ENCODE data around the gene DLGAP5. TPM values are rescaled to one million over a fixed set of nuclear protein-coding genes. Genes with fewer than 3 reads are reported as not detected.

The DLGAP5 gene
- total and polyA plus RNA-seq, 5 experiments from 2014 or later, result not detected

DNA sequence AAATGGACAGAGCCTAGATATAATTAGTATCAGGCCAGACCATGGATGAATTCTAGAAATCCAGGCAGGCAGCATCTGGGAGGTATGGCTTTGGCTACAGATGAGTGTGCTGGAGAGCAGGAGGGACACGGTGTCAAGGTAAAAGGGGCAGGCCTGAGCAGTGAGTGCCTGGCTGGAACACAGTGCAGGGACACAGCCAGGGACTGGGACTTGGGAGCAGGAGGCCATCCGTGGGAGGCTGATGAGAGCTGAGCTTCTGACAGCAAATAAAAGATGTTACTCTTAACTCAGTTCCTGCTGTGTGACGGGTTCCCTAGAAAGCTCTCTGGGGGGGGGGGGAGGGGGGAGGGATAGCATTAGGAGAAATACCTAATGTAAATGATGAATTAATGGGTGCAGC lies 75.9 kb downstream of the DLGAP5 start:
- Mint-ChIP-seq H3K4me3 (no peak overlapping the region), H3K9me3 (no peaks in the 10 kb centered on the region), H3K27me3 (peaks cover 0 to 6% (median 2%) of the 10 kb centered on the region in 5 donors), H3K4me1 (peaks cover 0 to 6% (median 3%) of the 10 kb centered on the region in 4 donors), H3K27ac (no peak overlapping the region), H3K36me3 (no peaks in the 10 kb centered on the region)
- DNase-seq (no peak), ATAC-seq (no peak)
- POLR2A ChIA-PET, result no interaction called here

DNA sequence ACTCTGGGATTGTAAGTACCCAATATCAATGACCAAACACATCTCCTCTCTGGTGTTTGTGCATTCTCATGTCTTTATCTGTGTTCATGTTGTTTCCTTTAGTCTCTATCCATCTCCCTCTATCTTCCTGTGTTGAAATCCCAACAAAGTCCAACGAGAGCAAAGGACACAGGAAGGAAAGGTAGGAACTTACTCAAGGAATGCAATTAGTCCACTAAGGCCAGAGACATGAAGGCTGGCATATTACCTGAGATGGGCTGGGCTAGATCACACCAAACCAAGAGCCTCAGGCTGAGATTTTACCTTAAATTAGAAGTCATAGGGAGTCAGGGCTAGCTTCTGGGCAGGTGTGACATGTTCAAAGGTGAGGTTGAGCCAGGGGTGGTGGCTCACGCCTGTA lies 76.7 kb downstream of the DLGAP5 start:
- peaks cover 0 to 6% (median 2%) of the 10 kb centered on the region in 5 donors for H3K27me3 Mint-ChIP-seq
- H3K36me3 Mint-ChIP-seq, result no peaks in the 10 kb centered on the region
- DNase-seq (no peak), ATAC-seq (no peak)
- no peak overlapping the region for H3K4me3 Mint-ChIP-seq
- peaks cover 0 to 6% (median 2%) of the 10 kb centered on the region in 4 donors for H3K4me1 Mint-ChIP-seq
- H3K27ac Mint-ChIP-seq, result no peak overlapping the region
- H3K9me3 Mint-ChIP-seq, result no peaks in the 10 kb centered on the region
- POLR2A ChIA-PET, result no interaction called here

DNA sequence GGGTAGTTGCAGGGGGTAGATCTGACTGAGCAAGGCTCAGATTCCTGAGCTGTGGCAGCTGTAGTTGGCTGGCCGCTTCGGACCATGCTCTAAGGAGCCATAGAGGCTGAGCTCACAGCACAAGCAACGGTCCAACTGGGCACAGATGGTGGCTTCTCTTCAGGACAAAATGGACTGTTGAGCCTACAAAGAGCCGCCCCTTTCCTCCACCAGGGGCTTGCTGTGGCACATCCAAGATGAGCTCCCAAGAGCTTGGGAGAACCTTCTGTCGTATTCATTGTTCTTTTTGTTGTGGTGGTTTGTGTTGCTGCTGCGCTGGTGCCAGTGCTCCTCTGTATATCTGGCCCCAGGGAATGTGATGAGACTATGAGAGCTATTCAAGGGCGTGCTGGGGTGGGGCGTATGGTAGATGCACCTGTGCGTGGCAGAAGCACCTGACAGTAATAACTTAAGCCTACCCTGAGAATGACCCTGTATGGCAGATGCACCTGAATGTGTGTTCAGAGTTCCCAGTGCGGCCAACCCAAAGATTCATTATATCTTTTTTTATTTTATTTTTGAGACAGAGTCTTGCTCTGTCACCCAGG lies 80.2 kb downstream of the DLGAP5 start:
- POLR2A ChIA-PET, result no interaction called here
- ATAC-seq, result no peak
- H3K27me3 Mint-ChIP-seq, result peaks cover 0 to 6% (median 0%) of the 10 kb centered on the region in 5 donors
- no peaks in the 10 kb centered on the region for H3K36me3 Mint-ChIP-seq
- no peak overlapping the region for H3K4me3 Mint-ChIP-seq
- DNase-seq, result no peak
- no peaks in the 10 kb centered on the region for H3K9me3 Mint-ChIP-seq
- peak overlapping the region in 1 of 10 donors; percentile 6 for H3K27ac Mint-ChIP-seq
- peaks cover 2 to 10% (median 6%) of the 10 kb centered on the region in 4 donors for H3K4me1 Mint-ChIP-seq

DNA sequence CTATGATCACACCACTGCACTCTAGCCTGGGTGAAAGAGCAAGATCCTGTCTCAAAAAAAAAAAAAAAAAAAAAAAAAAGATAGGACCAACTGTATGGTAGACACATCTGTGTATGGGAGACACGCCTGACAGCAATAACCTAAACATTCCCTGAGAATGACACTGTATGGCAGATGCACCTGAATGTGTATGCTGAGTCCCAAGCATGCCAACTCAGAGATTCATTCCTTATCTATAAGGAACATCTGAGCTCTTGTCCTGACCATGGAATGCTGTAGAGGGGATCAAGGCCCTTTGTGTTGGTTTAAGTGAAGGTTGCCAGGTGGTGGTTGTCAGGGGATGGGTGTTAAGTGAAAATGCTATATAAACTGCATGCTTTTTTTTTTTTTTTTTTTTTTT lies 81.5 kb downstream of the DLGAP5 start:
- Mint-ChIP-seq H3K27me3 (peaks cover 0 to 6% (median 0%) of the 10 kb centered on the region in 5 donors), H3K4me1 (peaks cover 2 to 10% (median 6%) of the 10 kb centered on the region in 4 donors), H3K36me3 (no peaks in the 10 kb centered on the region), H3K9me3 (no peaks in the 10 kb centered on the region), H3K27ac (no peak overlapping the region), H3K4me3 (no peak overlapping the region)
- no peak for DNase-seq
- ATAC-seq, result no peak
- POLR2A ChIA-PET, result interaction anchor here (0.6 kb wide), 1 partner anchor 208 kb away, joined by 3 read pairs; no protein-coding TSS in a partner anchor

DNA sequence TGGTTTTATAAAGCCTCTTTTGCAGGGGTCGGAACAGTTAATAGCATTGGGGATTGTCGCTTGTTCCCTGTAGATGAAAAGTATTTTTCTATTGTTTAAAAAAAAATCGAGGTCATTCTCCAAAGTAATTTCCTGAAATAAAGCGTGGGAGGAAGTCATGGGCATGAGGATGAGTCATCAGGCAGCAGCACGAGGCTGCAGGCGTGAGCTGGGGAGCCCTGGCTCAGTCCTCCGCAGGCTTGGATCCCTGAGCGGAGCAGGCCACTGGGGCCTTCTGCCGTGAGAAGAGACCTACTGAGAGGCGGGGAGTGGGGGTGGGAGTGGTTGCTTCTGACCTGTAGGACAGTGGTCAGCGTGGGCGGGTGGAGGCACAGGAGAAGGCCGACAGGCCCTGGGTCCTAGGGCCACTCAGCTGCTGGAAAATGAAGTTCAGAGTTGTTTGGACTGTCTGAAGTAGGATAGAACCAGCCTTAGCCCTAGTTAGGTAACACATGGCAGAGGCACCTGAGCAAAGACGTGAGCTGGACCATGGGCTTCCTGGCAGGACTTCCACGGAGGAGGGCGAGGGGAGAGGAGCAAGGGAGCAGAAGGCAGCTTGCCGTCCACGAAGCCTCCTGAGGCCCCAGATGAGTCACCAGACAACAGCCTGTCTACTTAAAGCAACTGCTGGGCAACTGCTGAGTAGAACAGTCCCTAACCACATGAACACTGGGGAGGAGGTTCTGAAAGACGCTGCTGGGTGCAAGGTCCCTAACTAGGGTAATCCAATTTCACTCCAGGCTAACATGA lies 83.4 kb downstream of the DLGAP5 start:
- POLR2A ChIA-PET, result no interaction called here
- H3K36me3 Mint-ChIP-seq, result peaks cover 0 to 6% (median 0%) of the 10 kb centered on the region in 3 donors

DNA sequence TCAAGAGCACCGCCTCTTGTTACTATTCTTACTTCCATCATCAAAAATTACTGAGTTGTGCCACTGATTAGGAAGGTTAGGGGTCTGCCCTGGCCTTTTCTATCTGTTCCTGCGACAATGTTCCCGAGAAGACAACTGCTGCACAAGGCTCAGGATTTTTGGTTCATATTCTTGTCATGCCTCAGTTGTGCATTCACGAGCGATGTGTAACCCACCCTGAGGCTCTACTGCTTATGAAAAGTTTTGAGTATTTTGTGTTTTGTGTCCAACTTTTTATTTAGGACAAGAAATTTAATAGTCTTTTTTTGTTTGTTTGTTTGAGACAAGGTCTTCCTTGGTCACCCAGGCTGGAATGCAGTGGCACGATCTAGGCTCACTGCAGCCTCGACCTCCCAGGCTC lies 85.4 kb downstream of the DLGAP5 start:
- Mint-ChIP-seq H3K36me3 (peaks cover 0 to 6% (median 0%) of the 10 kb centered on the region in 3 donors), H3K4me1 (peaks cover 14 to 37% (median 33%) of the 10 kb centered on the region in 4 donors), H3K4me3 (peak overlapping the region in 1 of 10 donors; percentile 7), H3K27me3 (no peaks in the 10 kb centered on the region), H3K9me3 (peaks cover 0 to 11% (median 2%) of the 10 kb centered on the region in 9 donors), H3K27ac (peak overlapping the region in 2 of 10 donors; percentile 9 to 67)
- DNase-seq (no peak), ATAC-seq (no peak)
- POLR2A ChIA-PET, result no interaction called here

More for the DNA sequence above, 83.4 kb downstream of the DLGAP5 start:
- DNase-seq, result no peak
- no peak overlapping the region for H3K4me3 Mint-ChIP-seq
- peak overlapping the region in 4 of 10 donors; percentile 24 to 79 (median 54) for H3K27ac Mint-ChIP-seq
- H3K27me3 Mint-ChIP-seq, result no peaks in the 10 kb centered on the region
- H3K9me3 Mint-ChIP-seq, result peaks cover 0 to 11% (median 2%) of the 10 kb centered on the region in 9 donors
- ATAC-seq, result peak in 1 of 2 donors; percentile 30
- H3K4me1 Mint-ChIP-seq, result peaks cover 7 to 24% (median 20%) of the 10 kb centered on the region in 4 donors

DNA sequence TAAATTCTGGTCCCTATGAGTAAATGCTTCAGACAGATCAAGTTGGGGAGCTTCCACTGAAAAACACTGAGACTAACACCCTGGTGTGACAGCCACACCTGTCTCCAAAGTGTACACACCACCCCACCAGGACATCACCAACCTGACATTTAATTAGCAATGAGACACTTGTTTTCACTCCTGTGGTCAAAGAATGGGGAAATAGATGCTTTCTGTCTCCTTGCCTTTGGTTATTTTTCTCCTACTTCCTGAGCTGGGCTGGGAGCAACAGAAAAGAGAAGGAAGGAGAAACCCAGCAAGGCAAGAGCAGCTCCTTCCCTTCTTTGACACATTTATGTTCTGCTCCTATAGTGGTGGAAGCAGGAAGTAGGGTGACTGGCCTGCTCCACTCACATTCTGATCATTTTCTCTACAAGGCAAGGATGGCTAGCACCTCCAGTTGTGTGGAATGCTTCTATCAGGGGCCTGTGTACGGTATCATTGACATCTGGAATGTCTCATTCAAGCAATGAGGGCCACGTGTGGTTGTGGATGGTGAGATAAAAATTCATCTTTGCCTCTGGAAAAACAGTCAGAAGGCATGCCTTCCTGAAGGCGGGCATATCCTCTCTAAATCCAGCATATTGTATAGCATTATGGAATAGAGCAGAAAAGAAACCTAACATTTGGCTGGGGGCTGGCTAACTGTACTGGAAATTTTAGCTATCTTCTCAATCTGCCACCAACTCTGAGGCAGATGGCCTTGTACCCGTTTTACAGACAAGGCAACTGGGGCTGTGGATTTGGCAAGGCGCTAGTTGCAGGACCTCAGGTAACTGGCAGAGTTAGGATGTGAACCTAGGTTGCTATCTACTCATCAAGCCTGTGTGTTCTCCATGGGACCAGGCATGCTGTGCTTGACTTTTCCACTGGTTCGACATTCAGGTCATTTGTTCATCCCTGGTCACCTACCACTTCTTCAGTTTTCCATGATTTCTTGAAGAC lies 87.1 kb downstream of the DLGAP5 start:
- H3K27me3 Mint-ChIP-seq, result no peaks in the 10 kb centered on the region
- H3K4me1 Mint-ChIP-seq, result peaks cover 14 to 40% (median 35%) of the 10 kb centered on the region in 4 donors
- DNase-seq, result no peak
- peak overlapping the region in 7 of 10 donors; percentile 6 to 53 (median 36) for H3K4me3 Mint-ChIP-seq
- peaks cover 0 to 11% (median 2%) of the 10 kb centered on the region in 9 donors for H3K9me3 Mint-ChIP-seq
- POLR2A ChIA-PET, result interaction anchor here (1.2 kb wide), 1 partner anchor 10 kb away, joined by 6 read pairs; no protein-coding TSS in a partner anchor
- H3K27ac Mint-ChIP-seq, result peak overlapping the region in 9 of 10 donors; percentile 60 to 98 (median 94)
- peaks cover 0 to 6% (median 0%) of the 10 kb centered on the region in 3 donors for H3K36me3 Mint-ChIP-seq
- no peak for ATAC-seq

DNA sequence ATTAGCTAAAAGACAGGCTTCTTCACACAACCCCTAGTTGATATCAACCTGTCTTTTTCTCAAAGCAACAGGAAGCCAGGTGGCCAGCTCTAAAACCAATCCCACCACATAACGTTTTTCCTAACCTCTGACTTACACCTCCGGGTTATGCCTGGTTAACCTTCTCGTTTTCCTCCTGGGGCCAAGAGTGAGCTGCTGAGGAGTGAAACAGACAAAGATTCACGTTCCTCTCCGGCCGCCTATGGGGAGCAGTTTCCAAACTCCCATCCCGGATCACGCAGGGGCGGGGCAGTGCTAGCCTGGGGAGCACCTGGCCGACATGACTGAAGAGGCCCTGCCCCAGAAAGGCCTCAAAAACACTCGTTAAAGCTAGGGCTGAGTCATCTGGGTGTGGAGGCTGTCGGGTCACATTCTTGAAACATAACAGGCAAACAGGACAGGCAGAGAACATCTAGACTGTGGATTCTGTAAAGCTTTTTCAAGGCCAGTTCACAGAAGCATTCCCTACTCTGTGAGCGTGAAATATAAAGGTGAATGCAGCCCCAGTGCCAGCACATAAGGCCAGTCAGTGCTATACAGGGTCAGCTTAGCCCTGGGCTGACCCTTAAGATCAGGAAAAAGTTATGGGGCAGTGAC lies 88.3 kb downstream of the DLGAP5 start:
- peak; percentile 68 to 78 for ATAC-seq

DNA sequence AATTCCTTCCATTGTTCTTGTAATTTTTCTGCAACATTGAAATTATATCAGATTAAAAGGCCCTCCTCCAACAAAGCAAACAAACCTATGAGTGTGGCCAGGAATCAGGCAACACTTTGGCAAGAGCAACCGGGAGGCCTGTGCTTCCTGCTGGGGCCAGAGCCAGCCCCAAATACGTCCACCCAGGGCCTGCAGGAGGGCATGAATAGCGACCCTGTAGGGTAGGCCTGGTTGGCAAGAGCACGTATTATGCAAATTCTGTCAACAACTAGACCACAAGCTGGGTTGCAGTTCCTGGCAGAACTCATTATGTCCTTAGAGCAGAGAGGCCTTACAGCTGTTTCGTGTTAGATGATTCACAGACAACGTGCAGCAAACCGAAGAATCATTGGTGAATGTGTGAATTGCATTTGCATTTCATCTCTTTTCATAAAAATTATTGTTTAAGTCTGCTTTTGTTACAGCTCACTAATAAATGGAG lies 89.2 kb downstream of the DLGAP5 start:
- Mint-ChIP-seq H3K4me3 (peak overlapping the region in 9 of 10 donors; percentile 8 to 72 (median 66)), H3K36me3 (peaks cover 0 to 6% (median 0%) of the 10 kb centered on the region in 3 donors), H3K9me3 (peaks cover 0 to 11% (median 2%) of the 10 kb centered on the region in 9 donors), H3K4me1 (peaks cover 15 to 48% (median 44%) of the 10 kb centered on the region in 4 donors), H3K27ac (peak overlapping the region; percentile 85 to 98 (median 94)), H3K27me3 (no peaks in the 10 kb centered on the region)
- POLR2A ChIA-PET, result interaction anchor here (0.9 to 1.9 kb wide), 5 partner anchors 13 to 253 kb away, joined by 3 to 10 read pairs (median 5); partner anchors contain the start of gene MAPK1IP1L
- peak in 7 of 10 donors; percentile 4 to 45 (median 34) for DNase-seq
- ATAC-seq, result peak; percentile 66 to 79

More for the DNA sequence above, 88.3 kb downstream of the DLGAP5 start:
- Mint-ChIP-seq H3K27ac (peak overlapping the region; percentile 73 to 98 (median 94)), H3K36me3 (peaks cover 0 to 6% (median 0%) of the 10 kb centered on the region in 3 donors), H3K9me3 (peaks cover 0 to 11% (median 2%) of the 10 kb centered on the region in 9 donors), H3K27me3 (no peaks in the 10 kb centered on the region), H3K4me3 (peak overlapping the region; percentile 17 to 80 (median 70)), H3K4me1 (peaks cover 19 to 46% (median 39%) of the 10 kb centered on the region in 4 donors)
- POLR2A ChIA-PET, result interaction anchor here (0.6 to 1.9 kb wide), 7 partner anchors 9 to 336 kb away, joined by 3 to 10 read pairs (median 5); partner anchors contain the start of gene MAPK1IP1L
- DNase-seq, result peak in 7 of 10 donors; percentile 7 to 69 (median 37)

DNA sequence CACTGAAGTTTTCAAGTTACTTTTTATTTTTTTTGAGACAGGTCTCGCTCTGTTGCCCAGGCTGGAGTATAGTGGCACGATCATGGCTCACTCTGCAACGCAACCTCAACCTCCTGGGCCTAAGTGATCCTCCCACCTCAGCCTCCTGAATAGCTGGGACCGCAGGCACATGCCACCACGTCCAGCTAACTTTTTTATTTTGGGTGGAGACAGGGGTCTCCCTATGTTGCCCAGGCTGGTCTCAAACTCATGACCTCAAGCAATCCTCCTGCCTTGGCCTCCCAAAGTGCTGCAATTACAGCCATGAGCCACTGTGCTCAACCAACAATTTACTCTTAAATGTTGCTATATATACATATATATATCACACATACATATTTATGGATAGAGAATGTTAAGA lies 89.7 kb downstream of the DLGAP5 start:
- POLR2A ChIA-PET, result interaction anchor here (1.1 to 1.9 kb wide), 2 partner anchors 12 to 50 kb away, joined by 5 to 10 read pairs; partner anchors contain the start of gene MAPK1IP1L
- ATAC-seq (no peak), DNase-seq (no peak)
- Mint-ChIP-seq H3K36me3 (peaks cover 0 to 6% (median 0%) of the 10 kb centered on the region in 3 donors), H3K4me1 (peaks cover 15 to 51% (median 45%) of the 10 kb centered on the region in 4 donors), H3K27ac (peak overlapping the region in 8 of 10 donors; percentile 27 to 98 (median 95)), H3K9me3 (peaks cover 0 to 11% (median 2%) of the 10 kb centered on the region in 9 donors), H3K27me3 (no peaks in the 10 kb centered on the region), H3K4me3 (peak overlapping the region in 2 of 10 donors; percentile 8 to 68)

DNA sequence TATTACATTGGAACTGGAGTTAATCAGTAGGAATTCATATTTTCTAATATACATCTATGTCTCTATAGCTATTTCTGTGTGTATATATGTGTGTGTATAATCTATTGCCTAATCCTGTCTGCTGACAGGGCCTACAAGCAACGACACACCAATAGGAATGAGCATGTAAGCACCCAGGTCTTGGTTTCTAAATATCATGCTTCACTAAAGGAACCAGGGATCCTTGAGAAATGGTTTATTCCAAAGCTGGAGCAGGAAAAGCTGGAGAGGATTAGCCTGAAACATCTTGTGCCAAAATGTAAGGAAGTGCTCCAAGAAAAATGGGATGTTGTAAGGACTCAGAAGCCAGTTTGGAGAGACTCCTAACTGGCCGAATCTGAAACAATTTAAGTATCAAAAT lies 91.6 kb downstream of the DLGAP5 start:
- Mint-ChIP-seq H3K36me3 (peaks cover 0 to 6% (median 0%) of the 10 kb centered on the region in 3 donors), H3K4me1 (peaks cover 15 to 51% (median 45%) of the 10 kb centered on the region in 4 donors), H3K9me3 (peaks cover 0 to 11% (median 2%) of the 10 kb centered on the region in 9 donors), H3K27ac (peak overlapping the region in 2 of 10 donors; percentile 66 to 82), H3K27me3 (no peaks in the 10 kb centered on the region), H3K4me3 (no peak overlapping the region)
- DNase-seq, result no peak
- ATAC-seq, result no peak
- POLR2A ChIA-PET, result interaction anchor here (0.9 kb wide), 1 partner anchor 49 kb away, joined by 3 read pairs; the partner anchor contains the start of gene MAPK1IP1L

Measured in naive thymus-derived CD8-positive, alpha-beta T cell (primary cell).